ENCODE data around the gene DNAAF3. TPM values are rescaled to one million over a fixed set of nuclear protein-coding genes. Genes with fewer than 3 reads are reported as not detected.
A peak's percentile ranks its signal among the peaks of the same experiment; 100 is the strongest.

The DNAAF3 gene
- polyA plus RNA-seq, 1 of the 3 experiments (the other 2 are of a cell fraction), result 2.4 TPM

DNA sequence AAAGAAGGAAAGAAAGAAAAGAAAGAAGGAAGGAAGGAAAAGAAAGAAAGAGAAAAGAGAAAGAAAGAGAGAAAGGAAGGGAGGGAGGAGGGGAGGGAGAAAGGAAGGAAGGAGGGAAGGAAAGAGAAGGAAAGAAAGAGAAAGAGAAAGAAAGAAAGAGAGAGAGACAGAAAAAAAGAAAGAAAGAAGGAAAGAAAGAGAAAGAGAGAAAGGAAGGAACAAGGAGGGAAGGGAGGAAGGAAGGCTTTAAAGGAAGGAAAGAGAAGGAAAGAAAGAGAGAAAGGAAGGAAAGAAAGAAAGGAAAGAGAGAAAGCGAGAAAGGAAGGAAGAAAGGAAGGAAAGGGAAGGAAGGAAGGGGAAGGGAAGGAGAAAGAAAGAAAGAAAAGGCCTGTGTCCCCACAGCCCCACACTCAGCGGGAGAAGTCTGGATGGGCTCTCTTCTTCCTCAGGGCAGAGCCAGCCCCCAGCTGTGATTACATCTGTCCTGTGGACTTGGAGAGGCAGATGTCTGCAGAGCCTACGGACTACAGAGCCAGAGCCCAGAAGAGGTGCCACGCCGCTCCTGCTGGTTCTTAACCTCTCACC, 33.3 kb upstream of the DNAAF3 start (continued):
- TF ChIP-seq EP300 (IDR thresholded peaks at IDR 0.05; ENCODE audit: borderline replicate concordance in 1 of 2, low read depth in 1 of 2, low read length in 1 of 2), result no peak
- TF ChIP-seq, protein P1, sequence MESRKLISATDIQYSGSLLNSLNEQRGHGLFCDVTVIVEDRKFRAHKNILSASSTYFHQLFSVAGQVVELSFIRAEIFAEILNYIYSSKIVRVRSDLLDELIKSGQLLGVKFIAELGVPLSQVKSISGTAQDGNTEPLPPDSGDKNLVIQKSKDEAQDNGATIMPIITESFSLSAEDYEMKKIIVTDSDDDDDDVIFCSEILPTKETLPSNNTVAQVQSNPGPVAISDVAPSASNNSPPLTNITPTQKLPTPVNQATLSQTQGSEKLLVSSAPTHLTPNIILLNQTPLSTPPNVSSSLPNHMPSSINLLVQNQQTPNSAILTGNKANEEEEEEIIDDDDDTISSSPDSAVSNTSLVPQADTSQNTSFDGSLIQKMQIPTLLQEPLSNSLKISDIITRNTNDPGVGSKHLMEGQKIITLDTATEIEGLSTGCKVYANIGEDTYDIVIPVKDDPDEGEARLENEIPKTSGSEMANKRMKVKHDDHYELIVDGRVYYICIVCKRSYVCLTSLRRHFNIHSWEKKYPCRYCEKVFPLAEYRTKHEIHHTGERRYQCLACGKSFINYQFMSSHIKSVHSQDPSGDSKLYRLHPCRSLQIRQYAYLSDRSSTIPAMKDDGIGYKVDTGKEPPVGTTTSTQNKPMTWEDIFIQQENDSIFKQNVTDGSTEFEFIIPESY (IDR thresholded peaks at IDR 0.05; ENCODE audit: borderline replicate concordance, low read depth), result no peak
- TF ChIP-seq MXI1 (IDR thresholded peaks at IDR 0.05; ENCODE audit: low read depth, low read length), result no peak
- no peak for TF ChIP-seq TAF1 (IDR thresholded peaks at IDR 0.05; ENCODE audit: borderline replicate concordance, low read depth, low read length)
- TF ChIP-seq SIN3A (IDR thresholded peaks at IDR 0.05; ENCODE audit: borderline replicate concordance, low read depth, low read length), result no peak
- TF ChIP-seq CHD2 (IDR thresholded peaks at IDR 0.05; ENCODE audit: low read length, partially characterized antibody), result no peak
- TF ChIP-seq RFX5 (IDR thresholded peaks at IDR 0.05; ENCODE audit: low read length), result no peak
- TF ChIP-seq, protein P2, sequence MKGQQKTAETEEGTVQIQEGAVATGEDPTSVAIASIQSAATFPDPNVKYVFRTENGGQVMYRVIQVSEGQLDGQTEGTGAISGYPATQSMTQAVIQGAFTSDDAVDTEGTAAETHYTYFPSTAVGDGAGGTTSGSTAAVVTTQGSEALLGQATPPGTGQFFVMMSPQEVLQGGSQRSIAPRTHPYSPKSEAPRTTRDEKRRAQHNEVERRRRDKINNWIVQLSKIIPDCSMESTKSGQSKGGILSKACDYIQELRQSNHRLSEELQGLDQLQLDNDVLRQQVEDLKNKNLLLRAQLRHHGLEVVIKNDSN (IDR thresholded peaks at IDR 0.05; ENCODE audit: borderline replicate concordance, low read depth), result no peak
- TF ChIP-seq, protein P3, sequence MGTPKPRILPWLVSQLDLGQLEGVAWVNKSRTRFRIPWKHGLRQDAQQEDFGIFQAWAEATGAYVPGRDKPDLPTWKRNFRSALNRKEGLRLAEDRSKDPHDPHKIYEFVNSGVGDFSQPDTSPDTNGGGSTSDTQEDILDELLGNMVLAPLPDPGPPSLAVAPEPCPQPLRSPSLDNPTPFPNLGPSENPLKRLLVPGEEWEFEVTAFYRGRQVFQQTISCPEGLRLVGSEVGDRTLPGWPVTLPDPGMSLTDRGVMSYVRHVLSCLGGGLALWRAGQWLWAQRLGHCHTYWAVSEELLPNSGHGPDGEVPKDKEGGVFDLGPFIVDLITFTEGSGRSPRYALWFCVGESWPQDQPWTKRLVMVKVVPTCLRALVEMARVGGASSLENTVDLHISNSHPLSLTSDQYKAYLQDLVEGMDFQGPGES (IDR thresholded peaks at IDR 0.05; ENCODE audit: low read depth, low read length), result no peak
- TF ChIP-seq, protein P4, sequence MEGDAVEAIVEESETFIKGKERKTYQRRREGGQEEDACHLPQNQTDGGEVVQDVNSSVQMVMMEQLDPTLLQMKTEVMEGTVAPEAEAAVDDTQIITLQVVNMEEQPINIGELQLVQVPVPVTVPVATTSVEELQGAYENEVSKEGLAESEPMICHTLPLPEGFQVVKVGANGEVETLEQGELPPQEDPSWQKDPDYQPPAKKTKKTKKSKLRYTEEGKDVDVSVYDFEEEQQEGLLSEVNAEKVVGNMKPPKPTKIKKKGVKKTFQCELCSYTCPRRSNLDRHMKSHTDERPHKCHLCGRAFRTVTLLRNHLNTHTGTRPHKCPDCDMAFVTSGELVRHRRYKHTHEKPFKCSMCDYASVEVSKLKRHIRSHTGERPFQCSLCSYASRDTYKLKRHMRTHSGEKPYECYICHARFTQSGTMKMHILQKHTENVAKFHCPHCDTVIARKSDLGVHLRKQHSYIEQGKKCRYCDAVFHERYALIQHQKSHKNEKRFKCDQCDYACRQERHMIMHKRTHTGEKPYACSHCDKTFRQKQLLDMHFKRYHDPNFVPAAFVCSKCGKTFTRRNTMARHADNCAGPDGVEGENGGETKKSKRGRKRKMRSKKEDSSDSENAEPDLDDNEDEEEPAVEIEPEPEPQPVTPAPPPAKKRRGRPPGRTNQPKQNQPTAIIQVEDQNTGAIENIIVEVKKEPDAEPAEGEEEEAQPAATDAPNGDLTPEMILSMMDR (IDR thresholded peaks at IDR 0.05), result no peak
- TF ChIP-seq FOXM1 (IDR thresholded peaks at IDR 0.05; ENCODE audit: low read depth), result no peak

DNA sequence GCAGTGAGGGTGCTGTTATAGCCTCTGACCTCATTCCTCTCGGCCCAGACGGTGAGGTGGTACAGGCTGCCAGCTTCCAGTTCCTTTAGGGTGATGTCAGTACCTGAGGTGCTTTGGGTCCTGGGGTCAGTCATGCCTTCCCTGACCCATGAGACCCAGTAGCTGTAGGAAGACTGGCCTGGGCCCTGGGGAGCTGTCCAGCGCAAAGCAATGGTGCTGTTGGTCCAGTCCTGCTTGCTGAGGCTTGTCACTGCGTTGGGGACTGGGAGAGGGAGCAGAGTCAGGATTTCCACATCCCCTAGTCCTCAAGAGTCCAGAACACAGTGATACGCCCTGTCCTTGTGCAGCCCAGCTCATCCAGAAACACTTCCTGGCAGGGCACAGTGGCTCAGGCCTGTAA, 32.2 kb upstream of the DNAAF3 start:
- Histone ChIP-seq H3K27me3 (ENCODE audit: insufficient read depth) (no peaks in the 10 kb centered on the region), H4K20me1 (ENCODE audit: insufficient read depth) (no peaks in the 10 kb centered on the region), H3K9ac (no peak overlapping the region), H3F3A (replicated peaks; ENCODE audit: insufficient read depth) (no peaks in the 10 kb centered on the region), H3K27ac (ENCODE audit: low read depth in 2 of 2, low read length in 1 of 2) (no peak overlapping the region), H3K36me3 (replicated peaks in 1 of 2; ENCODE audit: control insufficient read depth in 1 of 2, insufficient read depth in 2 of 2, low read length in 1 of 2) (no peaks in the 10 kb centered on the region), H3K9me2 (no peaks in the 10 kb centered on the region), H3K79me2 (ENCODE audit: insufficient read depth) (no peaks in the 10 kb centered on the region), H3K9me3 (no peaks in the 10 kb centered on the region), H2AFZ (ENCODE audit: low read depth) (no peak overlapping the region), H3K4me2 (no peak overlapping the region), H3K4me1 (ENCODE audit: control insufficient read depth in 1 of 2, insufficient read depth in 2 of 2, low read depth in 1 of 2, low read length in 1 of 2) (no peaks in the 10 kb centered on the region), H3K4me3 (ENCODE audit: low read depth in 2 of 2, low read length in 1 of 2) (no peak overlapping the region)
- ChIA-PET CTCF (interaction anchor here (1.4 kb wide), 1 partner anchor 269 kb away, joined by 4 read pairs; no protein-coding TSS in a partner anchor), POLR2A (interaction anchor here (1.5 kb wide), 1 partner anchor 8 kb away, joined by 4 read pairs; no protein-coding TSS in a partner anchor)
- TF ChIP-seq, protein P5, sequence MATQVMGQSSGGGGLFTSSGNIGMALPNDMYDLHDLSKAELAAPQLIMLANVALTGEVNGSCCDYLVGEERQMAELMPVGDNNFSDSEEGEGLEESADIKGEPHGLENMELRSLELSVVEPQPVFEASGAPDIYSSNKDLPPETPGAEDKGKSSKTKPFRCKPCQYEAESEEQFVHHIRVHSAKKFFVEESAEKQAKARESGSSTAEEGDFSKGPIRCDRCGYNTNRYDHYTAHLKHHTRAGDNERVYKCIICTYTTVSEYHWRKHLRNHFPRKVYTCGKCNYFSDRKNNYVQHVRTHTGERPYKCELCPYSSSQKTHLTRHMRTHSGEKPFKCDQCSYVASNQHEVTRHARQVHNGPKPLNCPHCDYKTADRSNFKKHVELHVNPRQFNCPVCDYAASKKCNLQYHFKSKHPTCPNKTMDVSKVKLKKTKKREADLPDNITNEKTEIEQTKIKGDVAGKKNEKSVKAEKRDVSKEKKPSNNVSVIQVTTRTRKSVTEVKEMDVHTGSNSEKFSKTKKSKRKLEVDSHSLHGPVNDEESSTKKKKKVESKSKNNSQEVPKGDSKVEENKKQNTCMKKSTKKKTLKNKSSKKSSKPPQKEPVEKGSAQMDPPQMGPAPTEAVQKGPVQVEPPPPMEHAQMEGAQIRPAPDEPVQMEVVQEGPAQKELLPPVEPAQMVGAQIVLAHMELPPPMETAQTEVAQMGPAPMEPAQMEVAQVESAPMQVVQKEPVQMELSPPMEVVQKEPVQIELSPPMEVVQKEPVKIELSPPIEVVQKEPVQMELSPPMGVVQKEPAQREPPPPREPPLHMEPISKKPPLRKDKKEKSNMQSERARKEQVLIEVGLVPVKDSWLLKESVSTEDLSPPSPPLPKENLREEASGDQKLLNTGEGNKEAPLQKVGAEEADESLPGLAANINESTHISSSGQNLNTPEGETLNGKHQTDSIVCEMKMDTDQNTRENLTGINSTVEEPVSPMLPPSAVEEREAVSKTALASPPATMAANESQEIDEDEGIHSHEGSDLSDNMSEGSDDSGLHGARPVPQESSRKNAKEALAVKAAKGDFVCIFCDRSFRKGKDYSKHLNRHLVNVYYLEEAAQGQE (IDR thresholded peaks at IDR 0.05; ENCODE audit: low read depth, low read length), result peak; percentile 92
- no peak for TF ChIP-seq MXI1 (IDR thresholded peaks at IDR 0.05; ENCODE audit: low read depth, low read length)
- DNase-seq, result no peak
- WGBS (ENCODE audit: low lambda C conversion rate), result 65% methylated on average over 5 of the region's 5 CpGs
